NCI-H128 (cell line): ENCODE measurements around the gene BCKDK.
"Not testable (repeated sequence)": the region's sequence is repeated elsewhere in the genome, so short reads cannot be mapped to it uniquely, and the experiment has no call there.

Experiments used
- DNase-seq: peaks from one replicate; lab custom pipeline; 2025; ENCODE audit not compliant: unreplicated experiment; lab: John Stamatoyannopoulos, UW

BCKDK gene

DNA sequence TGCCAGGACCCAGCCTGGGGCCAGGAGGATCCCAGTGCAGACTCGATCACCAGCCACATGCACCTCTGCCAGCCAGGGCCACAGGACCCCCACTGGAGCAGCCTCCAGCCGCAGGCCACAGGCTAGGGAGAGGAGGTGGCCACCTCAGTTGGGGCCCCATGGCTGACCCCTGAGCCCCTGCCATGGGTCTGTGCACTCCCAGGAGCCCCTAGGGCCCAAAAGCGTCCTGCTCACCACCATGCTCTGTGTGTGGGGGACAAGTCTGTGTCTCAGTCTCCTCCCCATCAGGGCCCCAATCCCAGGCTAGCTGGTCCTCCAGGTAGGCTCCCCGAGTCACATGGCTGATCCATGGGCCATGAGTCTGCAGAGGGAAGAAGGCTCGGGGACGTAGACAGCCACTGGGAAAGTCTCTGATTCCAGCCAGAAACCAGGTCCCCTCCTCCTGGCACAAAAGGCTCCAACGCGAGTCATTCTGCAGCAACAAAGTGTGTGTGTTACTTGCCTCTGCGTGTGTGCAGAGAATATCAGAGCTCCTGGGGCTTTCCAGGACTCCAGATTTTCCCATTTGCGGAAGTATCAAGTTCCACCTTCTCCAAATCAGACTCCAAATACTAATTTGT, 33.4 kb downstream of the BCKDK start:
- DNase-seq: no peak

DNA sequence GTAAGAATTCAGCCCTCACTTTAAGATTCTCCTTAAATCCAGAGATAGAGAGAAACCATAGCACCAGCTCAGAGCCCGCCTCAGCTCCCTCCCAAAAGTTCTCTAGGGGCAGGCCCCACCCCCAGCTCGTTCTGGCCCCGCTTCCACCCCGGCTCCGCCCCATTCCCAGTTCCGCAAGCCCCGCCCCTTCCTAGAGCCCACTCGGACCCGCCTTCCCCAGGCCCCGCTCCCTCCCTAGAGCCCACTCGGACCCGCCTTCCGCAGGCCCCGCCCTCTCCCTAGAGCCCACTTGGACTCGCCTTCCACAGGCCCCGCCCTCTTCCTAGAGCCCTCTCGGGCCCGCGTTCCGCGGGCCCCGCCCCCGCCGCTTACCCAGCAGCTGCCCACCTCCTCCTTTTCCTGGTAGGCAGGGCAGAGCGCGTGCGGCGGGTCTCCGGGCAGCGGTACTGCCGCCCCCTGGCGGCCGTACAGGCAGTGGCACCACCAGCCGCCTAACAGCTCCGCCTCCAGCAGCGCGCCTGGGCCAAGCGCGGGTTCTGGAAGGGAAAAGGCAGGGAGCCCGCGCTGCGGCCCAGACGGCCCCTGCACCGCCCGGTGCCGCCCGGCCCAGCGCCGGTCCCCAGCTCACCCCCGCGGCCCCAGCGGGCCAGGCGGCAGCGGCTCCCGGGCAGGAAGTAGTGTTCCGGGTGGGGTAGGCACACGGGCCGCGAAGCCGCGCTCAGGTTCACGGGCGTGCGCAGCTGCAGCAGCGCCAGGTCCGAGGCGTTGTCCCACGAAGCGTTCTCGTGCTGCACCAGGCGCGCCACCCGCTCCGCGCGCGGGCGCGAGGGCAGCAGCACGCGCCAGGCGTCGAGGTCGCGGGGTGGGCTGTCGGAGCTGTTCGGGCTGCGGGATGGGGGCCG, 34.2 kb downstream of the BCKDK start:
- DNase-seq: peak; percentile 88

DNA sequence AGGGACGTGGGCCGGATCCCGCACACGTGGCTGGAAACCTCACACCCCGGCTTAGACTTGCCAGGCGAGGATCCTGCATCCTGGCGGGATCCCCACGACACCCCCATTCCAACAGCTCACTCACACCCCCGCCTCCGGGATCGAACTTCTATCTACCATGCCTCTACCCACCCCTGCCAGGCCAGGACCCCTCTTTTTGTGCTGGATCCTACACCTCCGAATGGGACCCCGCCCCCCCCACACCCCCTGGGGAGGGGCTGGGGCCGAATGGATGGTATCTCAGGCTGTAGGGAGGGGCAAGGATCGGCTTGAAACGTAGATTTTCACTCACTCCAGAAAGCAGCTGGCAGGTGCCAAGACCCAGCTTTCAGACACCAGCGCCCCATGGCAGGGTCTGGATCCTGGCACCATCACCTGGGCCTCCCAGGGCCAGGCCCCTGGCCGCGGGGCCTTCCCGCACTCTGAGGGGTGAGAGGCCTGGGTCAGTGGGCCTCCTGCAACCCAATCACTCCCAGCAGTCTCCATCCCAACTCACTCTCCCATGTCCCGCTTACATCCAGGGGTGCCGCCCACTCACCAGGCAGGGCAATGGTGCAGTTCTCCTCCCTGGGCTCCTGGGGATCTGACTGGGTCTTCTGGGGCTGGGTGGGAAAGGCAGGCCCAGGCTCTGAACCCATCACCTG, 35.0 kb downstream of the BCKDK start:
- no peak for DNase-seq

DNA sequence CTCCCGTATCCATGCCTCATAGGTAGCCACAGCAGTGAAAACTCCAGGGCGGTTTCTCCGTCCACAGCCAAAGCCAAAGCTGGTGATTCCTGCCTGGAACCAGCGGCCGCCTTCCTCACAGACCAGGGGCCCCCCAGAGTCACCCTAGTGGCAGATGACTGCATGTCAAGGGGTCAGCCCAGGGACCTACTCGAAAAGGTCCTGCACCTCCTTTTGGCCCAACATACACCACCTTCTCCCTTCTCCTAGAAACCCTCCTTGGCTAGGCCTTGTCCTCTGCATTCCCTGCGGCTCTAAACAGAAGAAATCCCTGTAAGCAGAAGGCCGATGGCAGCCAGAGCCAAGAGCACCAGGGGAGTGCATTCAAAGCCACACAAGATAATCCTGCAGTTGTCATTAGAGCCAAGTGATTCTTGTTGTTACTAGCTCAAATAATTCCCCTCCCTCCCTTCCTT, 35.5 kb downstream of the BCKDK start:
- no peak for DNase-seq

DNA sequence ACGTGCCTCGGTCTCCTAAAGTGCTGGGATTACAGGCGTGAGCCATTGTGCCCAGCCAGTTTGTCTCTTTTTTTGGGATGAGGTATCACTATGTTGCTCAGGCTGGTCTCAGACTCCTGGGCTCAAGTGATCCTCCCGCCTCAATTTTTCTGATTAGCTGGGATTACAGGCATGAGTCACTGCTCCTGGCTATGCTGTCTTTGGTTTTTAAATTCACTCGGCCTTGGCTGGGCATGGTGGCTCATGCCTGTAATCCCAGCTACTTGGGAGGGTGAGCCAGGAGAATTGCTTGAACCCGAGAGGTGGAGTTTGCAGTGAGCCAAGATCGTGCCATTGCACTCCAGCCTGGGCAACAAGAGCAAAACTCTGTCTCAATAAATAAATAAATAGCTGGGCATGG, 36.2 kb downstream of the BCKDK start:
- not testable (repeated sequence) for DNase-seq

DNA sequence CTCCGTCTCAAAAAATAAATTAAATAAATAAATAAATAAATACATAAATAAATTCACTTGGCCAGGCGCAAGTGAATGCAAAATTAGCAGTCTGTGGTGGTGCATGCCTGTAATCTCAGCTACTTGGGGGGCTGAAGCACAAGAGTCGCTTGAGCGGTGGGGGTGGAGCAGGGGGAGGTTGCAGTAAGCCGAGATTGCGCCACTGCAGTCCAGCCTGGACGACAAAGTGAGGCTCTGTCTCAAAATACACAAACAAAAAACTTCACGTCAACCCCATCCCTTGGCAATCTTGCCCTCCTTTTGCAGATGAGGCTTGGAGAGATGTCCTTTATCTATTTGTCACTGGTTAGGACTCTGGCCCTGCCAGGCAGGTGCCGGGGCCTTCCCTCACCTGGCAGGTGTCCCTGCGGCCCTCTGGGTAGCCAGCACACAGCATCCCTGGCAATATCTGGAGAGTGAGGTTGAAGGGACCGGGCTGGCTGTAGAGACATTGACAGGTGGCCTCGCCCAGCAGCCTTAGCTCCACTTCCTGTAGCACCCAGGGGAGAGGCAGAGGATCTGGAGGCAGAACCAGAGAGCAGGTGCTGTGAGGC, 37.3 kb downstream of the BCKDK start:
- DNase-seq: no peak

DNA sequence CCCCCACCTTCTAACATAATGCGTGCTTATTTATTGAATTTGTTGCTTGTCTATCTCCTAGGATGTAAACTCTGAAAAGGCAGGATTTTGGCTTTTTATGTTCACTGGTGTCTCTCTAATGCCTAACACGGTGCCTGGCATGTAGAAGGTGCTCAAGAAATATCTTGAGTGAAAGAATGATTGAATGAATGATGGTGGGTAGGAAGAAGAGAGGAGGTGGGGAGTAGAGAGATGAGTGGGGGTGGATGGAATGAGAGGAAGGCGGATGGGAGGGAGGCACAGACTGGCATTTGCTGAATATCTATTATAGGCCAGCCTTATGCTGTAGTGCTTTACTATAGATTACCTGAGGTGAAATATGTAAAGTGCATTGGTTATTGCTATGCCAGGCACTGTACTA, 39.4 kb downstream of the BCKDK start:
- no peak for DNase-seq

DNA sequence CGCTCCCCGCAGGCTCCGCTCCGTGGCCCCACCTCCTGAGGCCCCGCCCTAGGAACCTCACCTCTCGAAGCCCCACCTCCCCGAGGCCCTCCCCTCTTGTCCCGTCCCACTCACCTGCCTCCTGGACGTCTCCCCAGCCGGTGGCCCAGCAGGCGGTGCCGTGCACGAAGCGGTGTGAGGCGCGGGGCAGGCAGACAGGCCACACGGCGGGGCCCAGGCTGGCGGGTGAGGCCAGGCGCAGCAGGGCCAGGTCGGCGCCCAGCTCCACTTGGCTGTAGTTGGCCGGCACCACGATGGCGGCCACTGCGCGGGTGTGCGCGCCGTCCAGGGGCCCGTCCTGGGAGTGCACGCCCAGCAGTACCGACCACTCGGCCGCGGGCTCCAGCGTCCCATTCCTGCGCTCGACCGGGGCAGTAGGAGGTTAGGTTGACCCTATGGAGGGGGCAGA, 40.1 kb downstream of the BCKDK start:
- DNase-seq: no peak

DNA sequence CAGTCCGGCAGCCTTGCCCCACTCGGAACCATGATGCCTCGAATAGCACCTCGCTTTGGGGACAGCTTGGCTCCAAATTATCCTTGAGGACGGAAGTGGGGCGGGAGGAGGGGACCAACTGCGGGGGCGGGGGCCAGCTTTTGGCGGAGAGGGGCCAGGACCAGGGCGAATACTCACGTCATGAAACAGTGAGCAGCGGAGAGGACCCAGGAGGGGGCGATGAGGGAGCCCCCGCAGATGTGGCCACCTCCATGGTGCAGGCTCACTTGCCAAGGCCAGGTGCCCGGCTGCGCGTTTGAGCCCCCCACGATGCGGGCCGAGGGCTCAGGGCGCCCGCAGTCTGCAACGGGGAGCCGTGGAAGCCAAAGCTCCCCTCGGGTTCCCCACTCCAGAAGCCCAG, 40.7 kb downstream of the BCKDK start:
- DNase-seq: no peak

DNA sequence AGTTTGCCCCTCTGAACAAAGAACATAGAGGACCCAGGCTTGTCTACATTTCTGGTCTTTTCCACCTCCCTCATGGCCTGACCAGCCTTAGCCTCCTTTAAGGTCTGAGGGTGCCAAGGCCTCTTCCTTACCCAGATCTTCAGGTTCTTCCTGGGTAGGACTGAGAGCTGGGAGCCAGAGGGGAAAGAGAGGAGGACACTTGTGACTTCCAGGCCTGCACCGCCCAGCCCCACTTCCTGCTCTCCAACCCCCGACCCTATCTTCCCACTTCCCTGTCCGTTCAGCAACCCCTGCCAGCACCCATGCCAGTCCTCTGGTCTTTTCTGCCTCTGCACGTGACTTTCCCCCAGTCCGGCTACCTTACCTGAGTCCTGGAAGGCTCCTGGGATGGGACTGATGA, 41.1 kb downstream of the BCKDK start:
- DNase-seq: no peak

DNA sequence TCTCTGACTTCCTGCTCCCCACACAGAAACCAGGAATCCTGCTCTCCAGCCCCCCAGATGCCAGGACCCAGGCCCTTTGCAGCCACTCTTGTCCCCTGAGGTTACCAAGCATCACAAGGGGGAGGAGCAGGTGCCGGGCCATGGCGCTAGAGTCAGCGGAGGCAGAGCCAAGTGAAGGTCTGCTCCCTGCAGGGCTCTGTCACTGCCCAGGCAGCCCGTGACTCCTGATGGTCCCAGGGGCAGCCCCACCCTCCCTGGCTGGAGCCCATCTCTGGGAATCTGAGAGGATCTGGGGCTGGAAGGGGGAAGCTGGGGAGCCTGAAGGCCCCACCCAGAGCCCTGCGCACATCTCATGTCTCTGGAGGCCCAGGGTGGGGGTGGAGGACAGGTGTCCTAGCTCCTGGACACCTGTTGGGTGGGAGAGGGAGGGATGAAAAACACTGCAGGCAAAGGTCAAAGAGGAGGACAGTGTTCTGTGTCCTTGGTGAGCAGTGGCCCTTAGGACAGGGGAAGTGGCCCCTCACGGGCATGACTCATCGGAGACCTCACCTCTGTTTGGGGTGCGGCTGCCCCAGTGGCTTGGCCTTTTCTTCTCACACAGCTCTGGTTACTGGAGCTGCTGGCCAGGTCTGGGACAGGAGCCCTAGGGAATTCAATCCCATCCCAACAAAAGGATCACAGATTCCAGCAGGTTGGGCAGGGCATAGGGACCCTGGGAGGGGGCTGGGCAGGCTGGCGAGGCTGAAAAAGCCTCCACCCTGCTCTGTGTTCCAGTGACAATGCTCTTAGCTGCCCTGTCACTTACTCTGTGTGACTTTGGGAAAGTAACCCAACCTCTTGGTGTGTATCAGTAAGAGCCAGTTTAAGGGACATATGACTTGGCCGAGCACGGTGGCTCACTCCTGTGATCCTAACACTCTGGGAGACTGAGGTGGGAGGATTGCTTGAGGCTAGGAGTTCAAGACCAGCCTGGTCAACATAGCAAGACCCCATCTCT, 42.0 kb downstream of the BCKDK start, which contains the start of gene PRSS36:
TSS of gene PRSS36 (minus strand) at position 173 of the 997 bp plus-strand sequence. CDS start at position 142, 31 bp downstream.
- DNase-seq: no peak

DNA sequence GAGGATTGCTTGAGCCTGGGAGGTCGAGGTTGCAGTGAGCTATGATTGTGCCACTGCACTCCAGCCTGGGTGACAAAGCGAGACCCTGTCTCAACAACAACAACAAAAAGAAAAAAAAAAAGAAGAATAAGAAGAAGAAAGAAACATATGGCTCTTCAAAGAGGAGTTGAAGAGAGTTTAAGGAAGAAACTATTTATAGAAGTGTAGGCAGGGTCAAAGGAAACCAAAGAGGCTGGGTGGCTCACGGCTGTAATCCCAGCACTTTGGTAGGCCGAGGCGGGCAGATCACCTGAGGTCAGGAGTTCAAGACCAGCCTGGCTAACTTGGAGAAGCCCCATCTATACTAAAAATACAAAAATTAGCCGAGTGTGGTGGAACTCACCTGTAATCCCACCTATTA, 42.8 kb downstream of the BCKDK start:
- not testable (repeated sequence) for DNase-seq

DNA sequence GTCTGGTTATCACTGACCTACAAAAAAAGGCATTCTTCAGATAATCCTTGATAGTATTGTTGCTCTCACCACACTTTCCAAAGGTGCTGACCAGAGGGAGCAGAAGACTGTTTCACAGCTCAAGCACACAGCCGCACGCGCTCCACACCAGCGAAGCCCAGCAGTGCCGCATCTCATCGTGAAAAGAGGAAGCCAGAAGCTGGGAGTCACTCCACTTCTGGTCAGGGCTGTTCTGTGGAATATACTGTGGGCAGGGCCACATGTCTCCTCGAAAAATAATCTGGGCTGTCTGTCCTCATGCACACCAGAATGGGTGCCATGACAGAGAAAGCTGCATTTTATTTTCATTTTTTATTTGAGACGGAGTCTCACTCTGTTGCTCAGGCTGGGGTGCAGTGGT, 49.0 kb downstream of the BCKDK start:
- DNase-seq: no peak
